Right renal cortex interstitium (tissue), 3 donors: ENCODE results near the gene PITX3. TPM values are rescaled to one million over a fixed set of nuclear protein-coding genes. Genes with fewer than 3 reads are reported as not detected.
"Not testable (repeated sequence)": the region's sequence is repeated elsewhere in the genome, so short reads cannot be mapped to it uniquely, and the experiment has no call there.

Experiments used
- DNase-seq, 3 donors: peaks; one replicate each; pipeline ENCODE4 v3.0.0-alpha.2; 2013; ENCODE audit warnings: low read depth in 3 of 3, low spot score in 2 of 3
- polyA plus RNA-seq, 3 donors: library from polyadenylated mRNA; unstranded; fragments of 120-200 nt; gene quantifications; one replicate each; pipeline ENCODE4 v1.2.1, GENCODE V29; 2013; ENCODE audit not compliant: insufficient read length in 3 of 3

Gene PITX3
- polyA plus RNA-seq, 3 donors = 0.51 to 0.64 (median 0.53) TPM

- DNase-seq = peak in 1 of 3 donors; percentile 71
Observed at GRCh38 chr10:102229810-102230263, 11.5 kb downstream of the PITX3 start.

- DNase-seq = no peak
Observed at GRCh38 chr10:102227050-102227449, 14.3 kb downstream of the PITX3 start.

DNA sequence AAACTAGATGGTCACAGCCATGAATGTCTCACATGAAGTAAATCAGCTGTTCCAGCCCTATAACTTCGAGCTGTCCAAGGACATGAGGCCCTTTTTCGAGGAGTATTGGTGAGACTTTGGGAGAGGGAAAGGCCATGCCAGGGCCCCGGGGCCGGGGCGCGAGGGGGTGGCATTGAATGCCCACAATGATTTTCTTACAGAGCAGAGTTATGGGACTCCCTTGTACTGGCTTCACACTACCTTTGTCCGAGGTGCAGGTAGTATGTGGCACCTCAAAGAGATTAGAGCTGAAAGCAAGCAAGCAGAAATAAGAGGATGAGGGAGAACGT, 14.8 kb downstream of the PITX3 start:
- no peak for DNase-seq

GRCh38 chr10:102225646-102226541, 15.4 kb downstream of the PITX3 start, which contains the start of gene ELOVL3:
TSS of gene ELOVL3 (plus strand) at chr10:102226299. CDS start at chr10:102226549, 250 bp downstream.
- peak; percentile 84 to 90 (median 88) for DNase-seq

DNA sequence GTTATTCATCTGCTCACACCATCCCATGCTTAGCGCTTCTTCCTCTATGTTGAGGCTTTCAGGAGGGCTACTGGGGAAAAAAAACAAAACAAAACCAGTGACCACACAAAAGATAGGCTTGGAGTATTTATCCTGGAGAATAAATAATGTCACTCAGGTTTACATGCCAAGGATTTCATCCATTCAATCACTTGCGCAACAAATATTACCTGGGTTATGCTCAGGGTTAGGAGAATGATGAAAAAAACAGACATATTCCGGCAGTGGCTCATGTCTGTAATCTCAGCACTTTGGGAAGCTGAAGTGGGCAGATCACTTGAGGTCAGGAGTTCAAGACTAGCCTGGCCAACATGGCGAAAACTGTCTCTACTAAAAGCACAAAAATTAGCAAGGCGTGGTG, 18.5 kb downstream of the PITX3 start:
- no peak for DNase-seq

- no peak for DNase-seq
Observed at GRCh38 chr10:102220612-102221011, 20.7 kb downstream of the PITX3 start.

DNA sequence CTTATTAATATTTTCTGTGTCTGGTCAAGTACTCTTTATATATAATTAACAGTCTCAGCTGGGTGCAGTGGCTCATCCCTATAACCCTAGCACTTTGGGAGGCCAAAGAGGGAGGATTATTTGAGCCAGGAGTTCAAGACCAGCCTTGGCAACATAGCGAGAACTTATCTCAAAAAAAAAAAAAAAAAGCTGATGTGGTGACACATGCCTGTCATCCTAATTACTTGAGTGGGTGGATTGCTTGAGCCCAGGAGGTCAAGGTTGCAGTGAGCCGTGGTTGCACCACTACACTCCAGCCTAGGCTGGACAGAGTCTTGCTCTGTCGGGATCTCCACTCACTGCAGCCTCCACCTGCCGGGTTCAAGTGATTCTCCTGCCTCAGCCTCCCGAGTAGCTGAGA, 21.9 kb downstream of the PITX3 start:
- DNase-seq = no peak

DNA sequence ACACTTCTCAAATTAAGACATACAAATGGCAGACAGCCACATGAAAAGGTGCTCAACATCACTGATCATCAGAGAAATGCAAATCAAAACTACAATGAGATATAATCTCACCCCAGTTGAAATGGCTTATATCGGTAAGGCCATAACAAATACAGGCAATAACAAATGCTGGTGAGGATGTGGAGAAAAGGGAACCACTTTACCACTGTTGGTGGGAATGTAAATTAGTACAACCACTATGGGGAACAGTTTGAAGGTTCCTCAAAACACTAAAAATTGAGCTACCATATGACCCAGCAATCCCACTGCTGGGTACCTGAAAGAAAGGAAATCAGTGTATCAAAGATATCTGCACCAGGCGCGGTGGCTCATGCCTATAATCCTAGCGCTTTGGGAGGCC, 27.7 kb downstream of the PITX3 start:
- DNase-seq = not testable (repeated sequence)

- DNase-seq = no peak
Observed at GRCh38 chr10:102211615-102212299, 29.6 kb downstream of the PITX3 start.

DNA sequence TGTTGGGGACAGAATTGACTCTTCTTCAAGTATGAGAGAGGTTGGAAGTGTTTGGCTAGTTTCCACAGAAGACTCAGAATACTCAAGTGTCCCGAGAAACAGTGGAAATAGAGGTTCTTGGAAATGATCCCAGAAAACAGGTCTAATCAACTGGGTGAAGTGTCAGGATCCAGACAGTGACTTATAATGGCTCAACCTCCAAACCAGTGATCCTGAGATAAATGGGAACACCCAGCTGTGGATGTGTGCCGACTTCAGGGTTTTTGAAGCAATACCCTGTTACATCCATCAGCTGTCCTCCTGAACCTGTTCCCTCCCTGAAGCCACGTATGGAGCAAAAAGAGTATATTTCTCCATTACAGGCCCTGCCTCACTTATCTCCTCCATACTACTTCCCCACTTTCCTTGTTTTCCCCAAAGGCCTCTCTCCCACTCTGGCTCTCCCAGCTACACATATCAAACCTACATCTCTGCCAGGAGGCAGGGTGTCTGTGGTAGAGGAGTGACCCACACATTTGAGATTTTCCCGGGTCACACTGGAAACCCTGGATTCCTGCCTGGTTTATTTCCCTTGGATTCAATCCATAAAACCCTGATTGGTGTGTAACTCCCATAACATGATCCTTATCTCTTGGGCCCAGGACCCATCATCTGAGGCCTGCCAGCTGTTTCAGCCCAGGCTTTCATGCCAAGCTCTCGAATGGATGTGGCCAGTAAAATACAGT, 32.8 kb downstream of the PITX3 start:
- no peak for DNase-seq

- no peak for DNase-seq
Observed at GRCh38 chr10:102202386-102202785, 38.9 kb downstream of the PITX3 start.

- DNase-seq = no peak
Observed at GRCh38 chr10:102200751-102201640, 40.3 kb downstream of the PITX3 start.

GRCh38 chr10:102198027-102198426, 43.3 kb downstream of the PITX3 start:
- DNase-seq = no peak

DNA sequence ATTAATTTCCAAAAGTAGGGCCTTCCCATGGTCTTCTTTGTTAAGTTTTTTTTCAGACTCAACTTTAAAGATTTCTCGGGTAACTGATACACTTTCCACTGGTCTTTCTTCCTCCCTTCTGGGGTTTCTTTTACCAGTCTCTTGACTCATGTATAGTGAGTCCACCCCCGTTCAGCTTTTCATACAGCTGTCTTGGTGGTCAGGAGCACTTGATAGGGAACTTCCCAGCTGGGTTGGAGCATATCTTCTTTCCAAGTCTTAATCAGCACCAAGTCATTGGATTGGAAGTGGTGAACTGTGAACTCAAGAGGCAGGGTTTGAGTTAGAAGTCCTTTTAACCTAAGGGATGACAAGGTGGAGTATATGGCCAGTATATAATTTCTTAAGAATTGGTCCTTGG, 44.4 kb downstream of the PITX3 start:
- no peak for DNase-seq

GRCh38 chr10:102195296-102195870, 45.9 kb downstream of the PITX3 start:
- no peak for DNase-seq

DNA sequence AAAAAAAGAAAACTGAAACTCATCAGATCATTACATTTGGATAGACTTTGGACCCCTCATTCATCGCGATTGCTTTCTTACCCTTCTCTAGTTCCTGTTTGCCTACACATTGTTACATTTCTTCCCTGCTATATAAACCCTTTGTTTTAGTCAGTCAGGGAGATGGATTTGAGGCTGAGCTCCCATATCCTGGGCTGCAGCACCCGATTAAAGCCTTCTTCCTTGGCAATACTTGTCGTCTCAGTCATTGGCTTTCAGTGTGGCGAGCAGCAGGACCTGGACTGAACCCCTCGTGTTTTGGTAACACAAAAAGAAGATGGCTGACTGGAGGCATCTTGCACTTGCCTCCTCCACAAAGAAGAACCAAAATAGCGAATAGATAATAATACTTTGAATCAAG, 49.4 kb downstream of the PITX3 start:
- DNase-seq = no peak

DNA sequence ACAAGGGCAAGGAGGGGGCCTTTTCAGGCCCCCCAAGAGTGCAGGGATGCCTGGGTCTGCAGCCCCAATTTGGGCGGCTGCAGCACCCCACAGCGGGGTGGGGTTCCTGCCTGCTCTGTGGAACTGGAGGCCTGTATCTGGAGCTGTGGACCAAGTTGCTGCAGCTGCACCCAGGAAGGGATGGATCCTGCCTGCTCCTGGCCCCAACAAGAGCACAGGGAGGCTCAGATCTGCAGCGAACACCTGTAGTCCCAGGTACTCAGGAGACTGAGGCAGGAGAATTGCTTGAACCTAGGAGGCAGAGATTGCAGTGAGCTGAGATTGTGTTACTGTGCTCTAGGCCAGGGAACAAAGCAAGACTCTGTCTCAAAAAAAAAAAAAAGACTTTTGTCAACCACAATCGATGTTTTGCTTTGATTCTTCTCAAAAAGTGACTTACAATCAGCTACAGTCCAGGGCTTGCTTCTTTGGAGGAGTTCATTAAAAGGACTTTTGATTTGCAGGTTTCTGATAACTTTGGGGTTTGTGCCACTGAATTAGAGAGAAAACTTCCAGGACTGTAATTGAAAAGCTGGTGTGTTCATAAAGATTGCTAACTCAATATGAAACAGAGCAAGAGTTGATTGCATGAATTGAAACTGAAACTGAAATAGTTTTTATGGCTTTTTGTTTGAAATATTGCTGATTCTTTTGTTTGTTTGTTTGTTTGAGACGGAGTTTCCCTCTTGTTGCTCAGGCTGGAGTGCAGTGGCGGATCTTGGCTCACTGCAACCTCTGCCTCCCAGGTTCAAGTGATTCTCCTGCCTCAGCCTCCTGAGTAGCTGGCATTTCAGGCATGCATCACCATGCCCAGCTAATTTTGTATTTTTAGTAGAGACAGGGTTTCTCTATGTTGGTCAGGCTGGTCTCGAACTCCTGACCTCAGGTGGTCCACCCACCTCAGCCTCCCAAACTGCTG, 52.1 kb downstream of the PITX3 start:
- DNase-seq = not testable (repeated sequence)

DNA sequence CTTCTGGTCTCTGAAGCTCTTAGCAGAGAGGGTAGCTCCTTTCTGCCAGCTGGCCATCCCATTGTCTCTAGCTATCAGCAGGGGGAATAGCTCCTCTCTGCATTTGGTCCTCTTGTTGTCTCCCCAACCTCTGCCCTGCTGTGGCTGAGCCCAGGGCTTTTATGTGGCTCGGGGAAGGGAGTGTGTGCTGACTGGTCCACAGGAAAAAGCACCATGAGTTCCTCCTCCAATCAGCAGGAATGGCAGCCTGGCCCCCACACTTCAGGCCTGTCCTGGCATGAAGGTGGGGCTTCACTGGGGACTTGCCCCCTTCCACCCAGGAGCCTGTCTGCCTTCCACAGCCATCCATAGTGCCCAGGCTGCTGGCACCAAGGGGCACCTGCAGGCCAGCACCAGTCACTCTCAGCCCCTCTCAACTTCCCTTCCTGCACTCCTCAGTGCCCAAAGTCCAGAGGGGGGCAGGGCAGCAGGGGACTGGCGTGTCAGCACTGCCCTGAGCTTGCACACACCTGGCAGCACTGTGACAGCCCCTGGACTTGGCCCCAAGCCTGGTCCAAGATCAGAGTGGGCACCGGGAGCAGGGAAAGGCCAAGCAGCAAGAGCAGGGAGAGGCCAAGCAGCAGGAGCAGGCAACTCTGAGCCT, 52.9 kb downstream of the PITX3 start:
- no peak for DNase-seq
